Muscle layer of duodenum (tissue), 2 donors: Measurements from ENCODE around the gene PHF13.

Experiments used
- H3K27ac ChIP-seq: one replicate; pipeline ENCODE4 v1.7.0; 2013; ENCODE audit warnings: mild to moderate bottlenecking, low read length
- H3K27me3 ChIP-seq: one replicate; pipeline ENCODE4 v1.7.0; 2013; ENCODE audit warnings: low read depth, mild to moderate bottlenecking, control low read depth, low read length
- H3K36me3 ChIP-seq, 2 donors: one replicate each; pipeline ENCODE4 v1.7.0; 2013; ENCODE audit warnings: low read length in 2 of 2, control low read depth in 1 of 2, mild to moderate bottlenecking in 1 of 2; ENCODE audit not compliant: insufficient read depth in 2 of 2, control insufficient read depth in 1 of 2
- H3K4me1 ChIP-seq, 2 donors: one replicate each; pipeline ENCODE4 v1.7.0; 2013; ENCODE audit warnings: low read length in 2 of 2, mild to moderate bottlenecking in 2 of 2, control low read depth in 1 of 2, moderate library complexity in 1 of 2; ENCODE audit not compliant: insufficient read depth in 2 of 2, control insufficient read depth in 1 of 2
- H3K4me3 ChIP-seq, 2 donors: one replicate each; pipeline ENCODE4 v1.7.0; 2013; ENCODE audit warnings: low read length in 2 of 2, low read depth in 1 of 2, mild to moderate bottlenecking in 1 of 2
- H3K9me3 ChIP-seq, 2 donors: one replicate each; pipeline ENCODE4 v1.7.0; 2013; ENCODE audit warnings: low read length in 2 of 2, control low read depth in 1 of 2, mild to moderate bottlenecking in 1 of 2; ENCODE audit not compliant: control insufficient read depth in 1 of 2
- donor health status: healthy.

Gene PHF13

DNA sequence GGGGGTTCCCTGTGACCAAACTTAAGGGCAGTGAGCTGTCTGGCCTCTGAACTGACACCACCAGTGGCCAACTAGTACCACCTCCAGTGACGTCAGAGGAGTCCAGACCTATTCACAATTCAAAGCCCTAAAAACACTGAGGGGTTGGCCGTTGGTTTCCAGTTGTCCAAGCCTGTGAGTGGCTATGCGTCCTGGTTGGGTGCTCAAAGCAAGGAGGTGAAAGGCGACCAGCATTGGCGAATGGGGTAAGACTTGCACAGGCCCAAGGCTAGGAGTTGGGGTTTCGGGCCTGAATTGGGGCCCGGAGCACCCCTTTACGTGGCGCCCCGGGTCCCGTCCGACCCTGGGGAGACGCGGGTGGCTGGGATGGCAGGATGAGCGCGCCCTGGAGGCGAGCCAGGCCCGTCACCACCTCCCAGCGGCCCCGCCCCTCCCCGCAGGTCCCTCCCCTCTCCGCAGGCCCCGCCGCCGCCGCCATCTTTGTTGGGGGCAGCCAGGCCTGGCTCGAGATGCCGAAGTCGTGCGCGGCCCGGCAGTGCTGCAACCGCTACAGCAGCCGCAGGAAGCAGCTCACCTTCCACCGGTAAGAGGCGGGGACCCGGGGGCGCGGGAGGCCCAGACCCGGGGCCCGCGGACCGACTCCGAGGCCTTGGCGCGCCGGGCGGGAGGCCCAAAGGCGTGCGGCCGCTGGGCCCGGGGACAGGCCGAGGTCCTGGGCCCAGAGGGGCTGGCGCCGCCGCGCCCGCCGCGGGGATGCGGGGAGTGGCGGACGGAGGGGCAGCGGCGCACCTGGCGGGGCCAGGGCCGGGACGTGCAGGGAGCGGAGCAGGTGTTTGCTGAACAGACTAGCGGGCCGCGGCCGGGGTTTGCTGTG, 11.4 kb downstream of the PHF13 start, which contains the start of gene THAP3:
TSS of gene THAP3 (plus strand) at position 159 of the 874 bp plus-strand sequence. CDS start at position 510, 351 bp downstream.
- Histone ChIP-seq H3K27me3 (no peaks in the 10 kb centered on the region), H3K4me1 (peaks cover 0 to 20% of the 10 kb centered on the region in 2 donors), H3K27ac (peak within 1 kb of the TSS; percentile 56), H3K36me3 (peaks cover 30 to 41% of the 10 kb centered on the region in 2 donors), H3K9me3 (no peaks in the 10 kb centered on the region), H3K4me3 (peak within 1 kb of the TSS; percentile 78 to 80)

DNA sequence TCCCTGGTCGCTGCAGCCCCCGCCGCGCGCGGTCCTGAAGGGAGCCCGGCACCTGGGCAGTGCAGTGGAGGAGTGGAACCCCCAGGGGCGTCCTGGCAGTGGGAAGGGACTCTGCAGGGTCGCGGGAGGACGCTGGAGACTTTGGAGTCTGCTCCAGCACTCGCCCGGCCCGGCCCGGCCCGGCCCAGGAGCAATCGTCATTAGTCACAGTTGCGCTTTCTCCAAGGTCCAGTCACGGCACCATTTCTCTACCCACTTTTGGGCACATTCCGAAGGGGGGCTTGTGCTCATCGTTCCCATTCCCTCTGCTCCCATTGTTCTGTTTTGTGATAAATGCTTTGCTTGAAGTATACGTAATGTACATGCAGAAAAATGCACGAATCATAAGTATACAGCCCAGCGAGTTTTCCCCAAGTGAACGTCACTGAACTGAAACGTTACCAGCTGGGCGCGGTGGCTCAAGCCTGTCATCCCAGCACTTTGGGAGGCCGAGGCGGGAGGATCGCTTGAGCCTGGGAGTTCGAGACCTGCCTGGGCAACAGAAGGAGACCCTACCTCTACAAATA, 12.1 kb downstream of the PHF13 start:
- Histone ChIP-seq H3K27ac (peak overlapping the region; percentile 56), H3K9me3 (no peaks in the 10 kb centered on the region), H3K4me3 (peak overlapping the region; percentile 78 to 80), H3K27me3 (no peaks in the 10 kb centered on the region), H3K4me1 (peaks cover 0 to 20% of the 10 kb centered on the region in 2 donors), H3K36me3 (peaks cover 25 to 41% of the 10 kb centered on the region in 2 donors)

DNA sequence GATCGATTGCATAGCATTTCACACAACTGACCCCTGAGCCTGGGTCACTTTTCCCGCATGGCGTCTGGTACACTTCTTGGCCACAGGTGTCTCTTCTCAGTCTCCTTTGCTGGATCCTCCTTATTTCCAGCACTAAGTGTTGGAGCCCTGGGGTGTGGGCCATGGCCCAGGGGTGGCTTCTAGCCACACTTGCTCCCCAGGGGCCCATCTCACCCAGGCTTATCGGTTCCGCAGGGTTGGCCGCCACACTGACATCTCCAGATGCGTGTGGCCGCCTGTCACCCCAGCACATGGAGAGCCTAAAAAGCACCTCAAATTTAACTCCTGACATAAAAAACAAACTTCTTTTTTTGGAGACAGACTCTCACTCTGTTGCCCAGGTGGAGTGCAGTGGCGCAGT, 13.5 kb downstream of the PHF13 start:
- peaks cover 0 to 20% of the 10 kb centered on the region in 2 donors for H3K4me1 ChIP-seq
- H3K9me3 ChIP-seq, result no peaks in the 10 kb centered on the region
- no peaks in the 10 kb centered on the region for H3K27me3 ChIP-seq
- H3K4me3 ChIP-seq, result no peak overlapping the region
- H3K36me3 ChIP-seq, result peaks cover 15 to 32% of the 10 kb centered on the region in 2 donors
- no peak overlapping the region for H3K27ac ChIP-seq

DNA sequence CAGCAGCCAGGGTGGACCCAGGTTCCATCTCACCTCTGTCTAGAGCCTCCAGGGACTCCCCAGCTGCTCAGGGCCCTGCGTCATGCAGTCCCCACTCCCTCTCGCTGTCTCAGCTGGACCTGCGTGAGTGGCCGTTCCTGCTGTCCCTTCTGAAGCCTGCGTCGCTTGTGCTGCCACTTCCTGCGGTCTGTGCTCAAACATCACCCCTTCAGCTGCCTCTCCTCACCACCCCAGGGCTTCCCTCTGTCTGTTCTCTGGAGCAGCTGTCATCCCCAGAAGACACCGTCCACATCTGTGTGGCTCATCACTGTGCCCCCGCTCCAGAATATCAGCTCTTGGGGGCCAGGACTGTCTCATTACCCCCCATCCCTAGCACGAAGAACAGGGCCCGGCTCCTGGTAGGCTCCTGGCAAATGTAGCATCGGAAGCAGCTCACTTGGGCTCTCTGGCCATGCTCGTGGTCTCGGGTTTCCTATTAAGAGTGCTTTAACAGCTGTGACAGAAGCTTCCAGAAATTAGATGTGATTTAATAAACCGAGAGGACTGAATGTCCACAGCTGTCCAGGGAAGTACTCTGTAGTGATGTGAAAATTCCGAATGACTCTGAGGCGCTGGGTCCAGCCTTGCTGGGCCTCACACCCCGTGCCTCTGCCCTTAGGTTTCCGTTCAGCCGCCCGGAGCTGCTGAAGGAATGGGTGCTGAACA, 14.5 kb downstream of the PHF13 start:
- Histone ChIP-seq H3K27me3 (no peaks in the 10 kb centered on the region), H3K4me1 (peaks cover 0 to 20% of the 10 kb centered on the region in 2 donors), H3K4me3 (no peak overlapping the region), H3K9me3 (no peaks in the 10 kb centered on the region), H3K27ac (no peak overlapping the region), H3K36me3 (peaks cover 15 to 32% of the 10 kb centered on the region in 2 donors)

DNA sequence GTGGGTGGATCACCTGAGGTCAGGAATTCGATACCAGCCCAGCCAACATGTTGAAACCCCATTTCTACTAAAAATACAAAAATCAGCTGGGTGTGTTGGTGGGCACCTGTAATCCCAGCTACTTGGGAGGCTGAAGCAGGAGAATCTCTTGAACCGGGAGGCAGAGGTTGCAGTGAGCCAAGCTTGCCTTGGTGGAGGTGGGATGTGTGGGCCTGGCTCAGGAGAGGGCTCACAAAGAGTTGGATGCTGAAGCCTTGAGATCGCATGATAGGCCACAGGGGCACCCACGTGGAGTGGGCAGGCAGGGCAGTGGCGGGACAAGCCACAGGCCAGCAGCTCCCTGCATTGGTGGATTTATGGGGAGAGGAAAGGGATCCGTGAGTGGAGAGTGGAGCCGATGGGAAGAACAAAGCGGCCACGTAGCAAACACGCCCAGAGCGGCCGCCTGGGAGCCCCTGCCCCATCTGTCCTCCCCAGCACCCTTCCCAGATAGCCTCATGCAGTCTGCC, 15.5 kb downstream of the PHF13 start:
- H3K36me3 ChIP-seq, result peaks cover 21 to 37% of the 10 kb centered on the region in 2 donors
- no peak overlapping the region for H3K27ac ChIP-seq
- peaks cover 0 to 20% of the 10 kb centered on the region in 2 donors for H3K4me1 ChIP-seq
- H3K9me3 ChIP-seq, result no peaks in the 10 kb centered on the region
- H3K27me3 ChIP-seq, result no peaks in the 10 kb centered on the region
- no peak overlapping the region for H3K4me3 ChIP-seq

DNA sequence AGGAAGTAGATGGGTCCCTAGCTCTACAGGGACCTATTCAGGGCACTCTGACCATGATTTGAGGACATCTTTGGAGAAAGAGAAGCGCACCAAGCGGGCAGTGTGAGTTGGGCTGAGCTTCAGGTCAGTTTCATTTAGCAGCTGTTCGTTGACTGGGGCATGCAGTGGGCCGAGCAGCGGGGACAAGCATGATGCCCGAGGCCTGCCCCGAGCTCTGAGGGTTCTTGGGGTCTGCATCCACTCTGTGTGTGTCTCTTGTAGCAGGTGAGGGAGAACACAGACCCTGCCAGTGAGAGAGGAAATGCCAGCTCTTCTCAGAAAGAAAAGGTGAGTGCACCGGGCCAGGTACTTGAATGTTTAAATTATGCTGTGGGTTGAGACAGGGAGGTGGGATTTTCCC, 16.5 kb downstream of the PHF13 start:
- H3K36me3 ChIP-seq, result peaks cover 23 to 38% of the 10 kb centered on the region in 2 donors
- no peaks in the 10 kb centered on the region for H3K9me3 ChIP-seq
- H3K27ac ChIP-seq, result no peak overlapping the region
- no peak overlapping the region for H3K4me3 ChIP-seq
- H3K4me1 ChIP-seq, result peaks cover 0 to 14% of the 10 kb centered on the region in 2 donors
- H3K27me3 ChIP-seq, result no peaks in the 10 kb centered on the region

DNA sequence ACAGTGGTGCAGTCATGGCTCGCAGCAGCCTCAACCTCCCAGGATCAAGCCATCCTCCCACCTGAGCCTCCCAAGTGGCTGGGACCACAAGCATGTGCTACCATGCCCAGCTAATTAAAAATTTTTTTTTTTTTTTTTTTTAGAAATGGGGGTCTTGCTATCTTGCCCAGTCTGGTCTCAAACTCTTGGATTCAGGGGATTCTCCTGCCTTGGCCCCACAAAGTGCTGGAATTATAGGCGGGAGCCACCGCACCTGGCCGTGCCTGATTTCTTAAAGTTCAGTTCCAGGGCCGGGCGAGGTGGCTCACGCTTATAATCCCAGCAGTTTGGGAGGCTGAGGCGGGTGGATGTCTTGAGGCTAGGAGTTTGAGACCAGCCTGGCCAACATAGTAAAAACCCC, 17.5 kb downstream of the PHF13 start:
- no peak overlapping the region for H3K27ac ChIP-seq
- no peaks in the 10 kb centered on the region for H3K9me3 ChIP-seq
- H3K27me3 ChIP-seq, result no peaks in the 10 kb centered on the region
- H3K4me3 ChIP-seq, result no peak overlapping the region
- peaks cover 0 to 12% of the 10 kb centered on the region in 2 donors for H3K4me1 ChIP-seq
- peaks cover 27 to 43% of the 10 kb centered on the region in 2 donors for H3K36me3 ChIP-seq

DNA sequence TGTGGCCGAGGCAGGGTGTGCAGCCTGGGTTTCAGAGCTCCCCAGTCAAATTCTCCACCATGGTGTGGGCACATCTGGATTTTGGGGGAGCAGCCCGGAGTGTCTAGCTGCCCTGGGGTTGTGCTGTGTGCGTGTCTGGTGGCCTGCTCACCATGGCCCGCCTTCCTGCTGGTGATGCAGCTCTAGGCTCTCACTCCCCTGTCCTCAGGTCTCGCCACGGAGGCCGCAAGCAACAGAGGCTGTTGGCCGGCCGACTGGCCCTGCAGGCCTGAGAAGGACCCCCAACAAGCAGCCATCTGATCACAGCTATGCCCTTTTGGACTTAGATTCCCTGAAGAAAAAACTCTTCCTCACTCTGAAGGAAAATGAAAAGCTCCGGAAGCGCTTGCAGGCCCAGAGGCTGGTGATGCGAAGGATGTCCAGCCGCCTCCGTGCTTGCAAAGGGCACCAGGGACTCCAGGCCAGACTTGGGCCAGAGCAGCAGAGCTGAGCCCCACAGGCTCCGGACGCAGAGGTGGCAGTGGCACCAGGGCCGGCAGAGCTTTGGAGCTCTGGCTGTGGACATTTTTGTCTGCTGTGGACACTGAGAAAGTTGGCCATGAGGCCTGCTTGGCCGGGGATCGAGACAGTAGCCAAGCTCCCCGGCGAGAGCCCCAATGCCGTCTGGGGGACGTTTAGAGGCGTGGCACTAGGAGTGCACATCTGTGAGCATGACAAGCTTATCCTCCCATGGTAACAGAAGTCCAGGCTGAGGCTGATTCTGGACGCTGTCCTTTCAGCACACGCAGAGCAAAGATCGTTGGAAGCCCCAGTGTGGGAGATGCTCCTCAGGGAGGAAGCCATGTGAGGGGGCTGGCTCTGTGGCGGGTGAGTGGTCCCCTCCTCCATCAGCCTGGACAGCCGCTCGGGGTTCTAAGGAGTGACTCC, 19.3 kb downstream of the PHF13 start:
- H3K4me3 ChIP-seq, result no peak overlapping the region
- H3K27me3 ChIP-seq, result no peaks in the 10 kb centered on the region
- peaks cover 45 to 57% of the 10 kb centered on the region in 2 donors for H3K36me3 ChIP-seq
- H3K9me3 ChIP-seq, result no peaks in the 10 kb centered on the region
- no peak overlapping the region for H3K27ac ChIP-seq
- no peaks in the 10 kb centered on the region for H3K4me1 ChIP-seq

DNA sequence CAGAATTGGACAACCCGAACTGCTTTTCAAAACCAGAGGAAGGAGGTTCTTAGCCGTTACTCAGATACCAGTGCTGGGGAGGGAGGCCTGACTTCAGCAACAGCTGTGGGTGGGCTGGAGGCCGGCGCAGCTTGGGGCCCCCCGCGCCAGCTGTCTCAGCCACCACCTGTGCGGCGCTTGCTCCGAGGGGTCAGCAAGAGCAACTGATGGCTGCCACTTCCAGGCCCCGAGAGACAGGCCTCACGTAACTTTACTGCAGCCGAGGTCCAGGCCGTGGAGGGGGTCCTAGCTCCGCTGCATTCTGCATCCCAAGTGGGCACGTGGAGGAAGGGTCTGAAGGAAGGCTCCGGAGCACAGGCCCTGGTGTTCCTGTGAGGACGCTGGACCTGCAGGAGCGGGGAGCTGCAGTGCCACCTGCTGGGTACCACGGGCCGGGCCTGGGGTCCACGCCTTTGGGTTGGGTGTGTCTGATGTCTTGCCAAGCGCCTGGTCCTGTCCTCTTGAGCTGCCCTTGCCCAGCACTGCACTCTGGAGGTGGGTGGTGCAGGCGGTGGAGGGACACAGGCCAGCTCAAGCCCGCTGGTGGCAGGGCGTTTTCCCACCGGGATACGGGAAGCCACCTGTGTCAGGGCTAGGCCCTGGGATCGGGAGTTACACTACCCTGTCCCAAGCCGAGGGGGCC, 21.0 kb downstream of the PHF13 start:
- no peaks in the 10 kb centered on the region for H3K9me3 ChIP-seq
- no peaks in the 10 kb centered on the region for H3K27me3 ChIP-seq
- H3K4me1 ChIP-seq, result no peaks in the 10 kb centered on the region
- peaks cover 48 to 60% of the 10 kb centered on the region in 2 donors for H3K36me3 ChIP-seq
- no peak overlapping the region for H3K4me3 ChIP-seq
- no peak overlapping the region for H3K27ac ChIP-seq
